Measurements from ENCODE around the gene CLK2. TPM values are rescaled to one million over a fixed set of nuclear protein-coding genes. Genes with fewer than 3 reads are reported as not detected.
A peak's percentile ranks its signal among the peaks of the same experiment; 100 is the strongest.

Gene CLK2
- polyA plus RNA-seq, 1 donor (not counting 4 experiments of a cell fraction or from before 2014, with no cell fraction given) = 45.3 TPM

GRCh38 chr1:155227261-155228095, 45.8 kb downstream of the CLK2 start:
- DNase-seq (ENCODE audit: low read depth, low spot score) (peak; percentile 97), FAIRE-seq (peak; percentile 9)
- Histone ChIP-seq H3K4me3 (ENCODE audit: control insufficient read depth in 2 of 3, extremely low read depth in 1 of 3, insufficient read depth in 2 of 3, low read depth in 1 of 3, low read length in 3 of 3) (peak overlapping the region; percentile 55 to 94 (median 94)), H3K27ac (ENCODE audit: control insufficient read depth, insufficient read depth, low read length) (peak overlapping the region; percentile 87), H3K4me1 (ENCODE audit: control insufficient read depth, extremely low read depth, insufficient read depth, low read length) (peaks cover 37% of the 10 kb centered on the region), H3K9me1 (ENCODE audit: control insufficient read depth, extremely low read depth, insufficient read depth, low read length) (peaks cover 3% of the 10 kb centered on the region), H3K4me2 (ENCODE audit: control insufficient read depth, extremely low read depth, insufficient read depth, low read depth, low read length) (peak overlapping the region; percentile 87), H4K20me1 (ENCODE audit: control insufficient read depth, extremely low read depth, insufficient read depth, low read length) (no peaks in the 10 kb centered on the region), H3K36me3 (ENCODE audit: control insufficient read depth in 2 of 2, extremely low read depth in 1 of 2, insufficient read depth in 2 of 2, low read length in 2 of 2) (no peaks in the 10 kb centered on the region), H3K9ac (ENCODE audit: control insufficient read depth, extremely low read depth, insufficient read depth, low read length) (peak overlapping the region; percentile 90), H3K27me3 (ENCODE audit: control insufficient read depth, extremely low read depth, insufficient read depth, low read length) (no peaks in the 10 kb centered on the region), H2AFZ (ENCODE audit: control insufficient read depth, low read length) (peak overlapping the region; percentile 98), H3K79me2 (ENCODE audit: control insufficient read depth, insufficient read depth, low read length) (peaks cover 13% of the 10 kb centered on the region), H3K9me3 (ENCODE audit: control insufficient read depth, low read depth, low read length) (no peaks in the 10 kb centered on the region)
- TF ChIP-seq EZH2 (IDR thresholded peaks at IDR 0.05; ENCODE audit: low read length) (no peak), CTCF (optimal IDR thresholded peaks at IDR 0.05 in 1 of 3, IDR thresholded peaks at IDR 0.05 in 1 of 3, conservative IDR thresholded peaks at IDR 0.05 in 1 of 3; ENCODE audit: extremely low read depth in 1 of 3, insufficient read depth in 2 of 3, low read length in 3 of 3) (no peak)
- dilution Hi-C loops (cut with MboI; ENCODE audit: extremely low pct_ligation_motif_present, low sequenced_read_pairs) = no loop called here

GRCh38 chr1:155226910-155227260, 46.4 kb downstream of the CLK2 start:
- Histone ChIP-seq H3K27ac (ENCODE audit: control insufficient read depth, insufficient read depth, low read length) (peak overlapping the region; percentile 87), H3K27me3 (ENCODE audit: control insufficient read depth, extremely low read depth, insufficient read depth, low read length) (no peaks in the 10 kb centered on the region), H3K9ac (ENCODE audit: control insufficient read depth, extremely low read depth, insufficient read depth, low read length) (peak overlapping the region; percentile 90), H3K9me3 (ENCODE audit: control insufficient read depth, low read depth, low read length) (no peaks in the 10 kb centered on the region), H3K4me2 (ENCODE audit: control insufficient read depth, extremely low read depth, insufficient read depth, low read depth, low read length) (peak overlapping the region; percentile 87), H3K79me2 (ENCODE audit: control insufficient read depth, insufficient read depth, low read length) (peaks cover 13% of the 10 kb centered on the region), H2AFZ (ENCODE audit: control insufficient read depth, low read length) (peak overlapping the region; percentile 71), H4K20me1 (ENCODE audit: control insufficient read depth, extremely low read depth, insufficient read depth, low read length) (no peaks in the 10 kb centered on the region), H3K4me1 (ENCODE audit: control insufficient read depth, extremely low read depth, insufficient read depth, low read length) (peaks cover 37% of the 10 kb centered on the region), H3K36me3 (ENCODE audit: control insufficient read depth in 2 of 2, extremely low read depth in 1 of 2, insufficient read depth in 2 of 2, low read length in 2 of 2) (no peaks in the 10 kb centered on the region), H3K4me3 (ENCODE audit: control insufficient read depth in 2 of 3, extremely low read depth in 1 of 3, insufficient read depth in 2 of 3, low read depth in 1 of 3, low read length in 3 of 3) (peak overlapping the region; percentile 55 to 94 (median 94)), H3K9me1 (ENCODE audit: control insufficient read depth, extremely low read depth, insufficient read depth, low read length) (peaks cover 3% of the 10 kb centered on the region)
- DNase-seq (ENCODE audit: low read depth, low spot score) = no peak
- TF ChIP-seq EZH2 (IDR thresholded peaks at IDR 0.05; ENCODE audit: low read length) (no peak), CTCF (optimal IDR thresholded peaks at IDR 0.05 in 1 of 3, IDR thresholded peaks at IDR 0.05 in 1 of 3, conservative IDR thresholded peaks at IDR 0.05 in 1 of 3; ENCODE audit: extremely low read depth in 1 of 3, insufficient read depth in 2 of 3, low read length in 3 of 3) (no peak)
- FAIRE-seq = no peak
- dilution Hi-C loops (cut with MboI; ENCODE audit: extremely low pct_ligation_motif_present, low sequenced_read_pairs) = no loop called here
